K562 (cell line): ENCODE data around the gene DBP. TPM values are rescaled to one million over a fixed set of nuclear protein-coding genes. Genes with fewer than 3 reads are reported as not detected.

Experiments used
- CEBPG ChIP-seq, 3 experiments: fragments of 200-800 bp in 1 of 3; sonication (Bioruptor generic) in 1 of 3; sonication (generic) in 1 of 3; formaldehyde crosslinking in 1 of 3; IDR thresholded peaks in 2 of 3; conservative IDR thresholded peaks in 1 of 3; 2 replicates each; pipeline versions ENCODE4 v1.6.1 to v1.8.0; 2016 to 2022; ENCODE audit warnings: missing compliant biosample characterization in 2 of 3, missing genetic modification characterization in 2 of 3, mild to moderate bottlenecking in 1 of 3, missing genetic modification reagents in 1 of 3
- CHD4 ChIP-seq: fragments of 200-600 bp; sonication (generic); IDR thresholded peaks from 3 replicates; pipeline ENCODE4 v1.6.1; 2012; ENCODE audit warnings: low read depth, mild to moderate bottlenecking, mixed read lengths, low read length, inconsistent platforms; ENCODE audit not compliant: insufficient read depth, insufficient replicate concordance, poor library complexity, severe bottlenecking
- ESRRB ChIP-seq: fragments of 250-450 bp; sonication (Bioruptor Pico); IDR thresholded peaks from 2 replicates; pipeline ENCODE4 v1.5.0; 2020; ENCODE audit warnings: mild to moderate bottlenecking, moderate library complexity, borderline replicate concordance
- GABPA ChIP-seq: fragments of 200-800 bp; sonication (Bioruptor generic); conservative IDR thresholded peaks from 2 replicates; pipeline ENCODE4 v1.6.1; 2016; ENCODE audit warnings: low read depth, missing genetic modification characterization, missing compliant biosample characterization
- GABPB2 ChIP-seq: fragments of 250-450 bp; sonication (Bioruptor Pico); conservative IDR thresholded peaks from 2 replicates; pipeline ENCODE4 v1.5.1; 2021; ENCODE audit warnings: mild to moderate bottlenecking
- HNRNPL ChIP-seq: fragments of 200-400 bp; formaldehyde crosslinking; IDR thresholded peaks from 2 replicates; pipeline ENCODE4 v1.6.1; 2017; ENCODE audit warnings: low read depth, mild to moderate bottlenecking, low read length
- HSF4 ChIP-seq: fragments of 250-450 bp; sonication (Bioruptor Pico); IDR thresholded peaks from 2 replicates; pipeline ENCODE4 v2.1.2; 2022; ENCODE audit warnings: mild to moderate bottlenecking, moderate library complexity, borderline replicate concordance
- MED1 ChIP-seq: sonication (generic); formaldehyde crosslinking; IDR thresholded peaks from 2 replicates; pipeline ENCODE4 v1.8.1; 2023; ENCODE audit warnings: missing genetic modification reagents, borderline replicate concordance
- PHF8 ChIP-seq: fragments of 200-600 bp; sonication (generic); IDR thresholded peaks from 2 replicates; pipeline ENCODE4 v1.6.1; 2012; ENCODE audit warnings: mixed run types, mild to moderate bottlenecking, inconsistent platforms, low read length, moderate library complexity, borderline replicate concordance
- PRMT5 ChIP-seq: sonication (generic); formaldehyde crosslinking; IDR thresholded peaks from 2 replicates; pipeline ENCODE4 v1.5.0; 2020; ENCODE audit warnings: missing genetic modification reagents
- SREBF2 ChIP-seq: sonication (generic); formaldehyde crosslinking; IDR thresholded peaks from 2 replicates; pipeline ENCODE4 v1.4.0; 2020; ENCODE audit warnings: mild to moderate bottlenecking, missing genetic modification reagents
- XRCC3 ChIP-seq: fragments of 450-650 bp; IDR thresholded peaks from 2 replicates; pipeline ENCODE4 v1.6.1; 2017; ENCODE audit warnings: mild to moderate bottlenecking, moderate library complexity
- ZHX1 ChIP-seq: fragments of 150-350 bp; conservative IDR thresholded peaks from 2 replicates; pipeline ENCODE4 v1.6.1; 2014; ENCODE audit warnings: low read length
- ZNF124 ChIP-seq: sonication (generic); formaldehyde crosslinking; IDR thresholded peaks from 2 replicates; pipeline ENCODE4 v1.8.1; 2022; ENCODE audit warnings: missing genetic modification reagents
- ZNF175 ChIP-seq: fragments of 200-800 bp; sonication (Bioruptor generic); IDR thresholded peaks from 2 replicates; pipeline ENCODE4 v1.6.1; 2016; ENCODE audit warnings: low read depth, mild to moderate bottlenecking, missing genetic modification characterization, missing compliant biosample characterization
- ZNF217 ChIP-seq: sonication (generic); formaldehyde crosslinking; IDR thresholded peaks from 2 replicates; pipeline ENCODE4 v1.8.0; 2022; ENCODE audit warnings: mild to moderate bottlenecking, missing genetic modification reagents
- ZNF830 ChIP-seq: fragments of 250-450 bp; sonication (Bioruptor Pico); IDR thresholded peaks from 2 replicates; pipeline ENCODE4 v1.5.0; 2021; ENCODE audit warnings: mild to moderate bottlenecking
- ZSCAN32 ChIP-seq: fragments of 450-650 bp; formaldehyde crosslinking; IDR thresholded peaks from 2 replicates; pipeline ENCODE4 v1.4.0; 2020; ENCODE audit warnings: mild to moderate bottlenecking, moderate library complexity
- polyA plus RNA-seq, 8 experiments: library from polyadenylated mRNA; depleted of rRNA in 4 of 8; stranded (reverse) in 5 of 8; unstranded in 3 of 8; fragments of >200 nt; fragmentation: Nextera tagmentation in 2 of 8; fragmentation: Illumina TruSeq in 1 of 8; extraction: Ambion mirVana in 2 of 8; extraction: Trizol in 1 of 8; gene quantifications; 2 replicates each; pipeline versions ENCODE4 v1.2.1 to v1.2.3, GENCODE V29; 2011 to 2014; ENCODE audit warnings: inconsistent platforms in 1 of 8, missing spikeins in 1 of 8
- total RNA-seq, 7 experiments: library from RNA; depleted of rRNA in 6 of 7; stranded (reverse); fragments of >200 nt in 6 of 7; fragmentation: Illumina TruSeq in 2 of 7; extraction: Trizol in 2 of 7; gene quantifications; 2 replicates each; pipeline versions ENCODE4 v1.2.1 to v1.2.3, GENCODE V29; 2011 to 2021; ENCODE audit warnings: low replicate concordance in 1 of 7
- TF ChIP-seq, protein P1 (sequence below): fragments of 450-650 bp; formaldehyde crosslinking; conservative IDR thresholded peaks from 2 replicates; pipeline ENCODE4 v1.4.0; 2022; ENCODE audit warnings: mild to moderate bottlenecking, missing genetic modification characterization
- TF ChIP-seq, protein P2 (sequence below): fragments of 250-450 bp; sonication (Bioruptor Pico); IDR thresholded peaks from 2 replicates; pipeline ENCODE4 v1.8.0; 2021; ENCODE audit warnings: borderline replicate concordance, mild to moderate bottlenecking, moderate library complexity; ENCODE audit not compliant: poor library complexity, severe bottlenecking

Gene DBP
- total and polyA plus RNA-seq, 9 of the 15 experiments (the other 6 are each of a cell fraction or from before 2014, with no cell fraction given): 0.25 to 5.5 (median 1.8) TPM

GRCh38 chr19:48588670-48589401, 48.3 kb downstream of the DBP start (continued):
- TF ChIP-seq, protein P1, sequence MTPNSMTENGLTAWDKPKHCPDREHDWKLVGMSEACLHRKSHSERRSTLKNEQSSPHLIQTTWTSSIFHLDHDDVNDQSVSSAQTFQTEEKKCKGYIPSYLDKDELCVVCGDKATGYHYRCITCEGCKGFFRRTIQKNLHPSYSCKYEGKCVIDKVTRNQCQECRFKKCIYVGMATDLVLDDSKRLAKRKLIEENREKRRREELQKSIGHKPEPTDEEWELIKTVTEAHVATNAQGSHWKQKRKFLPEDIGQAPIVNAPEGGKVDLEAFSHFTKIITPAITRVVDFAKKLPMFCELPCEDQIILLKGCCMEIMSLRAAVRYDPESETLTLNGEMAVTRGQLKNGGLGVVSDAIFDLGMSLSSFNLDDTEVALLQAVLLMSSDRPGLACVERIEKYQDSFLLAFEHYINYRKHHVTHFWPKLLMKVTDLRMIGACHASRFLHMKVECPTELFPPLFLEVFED (CRISPR knock-in tag): 0 out of 2 replicates have a peak, but pooled peaks have one; percentile 24
- TF ChIP-seq, protein P2, sequence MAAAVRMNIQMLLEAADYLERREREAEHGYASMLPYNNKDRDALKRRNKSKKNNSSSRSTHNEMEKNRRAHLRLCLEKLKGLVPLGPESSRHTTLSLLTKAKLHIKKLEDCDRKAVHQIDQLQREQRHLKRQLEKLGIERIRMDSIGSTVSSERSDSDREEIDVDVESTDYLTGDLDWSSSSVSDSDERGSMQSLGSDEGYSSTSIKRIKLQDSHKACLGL: no peak
- TF ChIP-seq HNRNPL (no peak), CEBPG (CRISPR knock-in tag; IDR thresholded peaks at IDR 0.05) (no peak), CEBPG (tag; conservative IDR thresholded peaks at IDR 0.05 in 1 of 2, IDR thresholded peaks at IDR 0.05 in 1 of 2) (peak; percentile 23 to 60; a peak in 1 of 4 replicates), PHF8 (peak; percentile 50; the same call in 1 of the 2 replicates), MED1 (CRISPR knock-in tag) (no peak), ZSCAN32 (CRISPR knock-in tag) (no peak), SREBF2 (no peak), ZNF124 (CRISPR knock-in tag) (no peak), XRCC3 (no peak; the same call in 1 of the 2 replicates), GABPA (tag) (peak; percentile 33; the same call in 1 of the 2 replicates), GABPB2 (CRISPR knock-in tag) (no peak), ZNF217 (CRISPR knock-in tag) (no peak), ESRRB (CRISPR knock-in tag) (no peak), ZNF175 (CRISPR knock-in tag) (no peak), HSF4 (CRISPR knock-in tag) (no peak), CHD4 (peak; percentile 99), ZHX1 (no peak), ZNF830 (CRISPR knock-in tag) (no peak), PRMT5 (CRISPR knock-in tag) (no peak)
